GM21381 (cell line): ENCODE data around the gene PTGS2.

ENCODE experiments used
- ATAC-seq: cut with Tn5 transposase; IDR thresholded peaks from one replicate; pipeline ENCODE4 v1.9.1; 2021; ENCODE audit warnings: mild to moderate bottlenecking, moderate library complexity; ENCODE audit not compliant: unreplicated experiment

Gene PTGS2

DNA sequence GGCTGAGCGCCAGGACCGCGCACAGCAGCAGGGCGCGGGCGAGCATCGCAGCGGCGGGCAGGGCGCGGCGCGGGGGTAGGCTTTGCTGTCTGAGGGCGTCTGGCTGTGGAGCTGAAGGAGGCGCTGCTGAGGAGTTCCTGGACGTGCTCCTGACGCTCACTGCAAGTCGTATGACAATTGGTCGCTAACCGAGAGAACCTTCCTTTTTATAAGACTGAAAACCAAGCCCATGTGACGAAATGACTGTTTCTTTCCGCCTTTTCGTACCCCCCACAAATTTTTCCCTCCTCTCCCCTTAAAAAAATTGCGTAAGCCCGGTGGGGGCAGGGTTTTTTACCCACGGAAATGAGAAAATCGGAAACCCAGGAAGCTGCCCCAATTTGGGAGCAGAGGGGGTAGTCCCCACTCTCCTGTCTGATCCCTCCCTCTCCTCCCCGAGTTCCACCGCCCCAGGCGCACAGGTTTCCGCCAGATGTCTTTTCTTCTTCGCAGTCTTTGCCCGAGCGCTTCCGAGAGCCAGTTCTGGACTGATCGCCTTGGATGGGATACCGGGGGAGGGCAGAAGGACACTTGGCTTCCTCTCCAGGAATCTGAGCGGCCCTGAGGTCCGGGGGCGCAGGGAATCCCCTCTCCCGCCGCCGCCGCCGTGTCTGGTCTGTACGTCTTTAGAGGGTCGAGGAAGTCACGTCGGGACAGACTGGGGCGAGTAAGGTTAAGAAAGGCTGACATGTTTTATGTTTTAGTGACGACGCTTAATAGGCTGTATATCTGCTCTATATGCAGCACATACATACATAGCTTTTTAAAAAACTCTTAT is at the start of gene PTGS2:
Gene PTGS2 (minus strand): TSS at position 179 of the 817 bp plus-strand sequence. CDS start 133 bp downstream, at position 46.
- ATAC-seq = peak; percentile 89

DNA sequence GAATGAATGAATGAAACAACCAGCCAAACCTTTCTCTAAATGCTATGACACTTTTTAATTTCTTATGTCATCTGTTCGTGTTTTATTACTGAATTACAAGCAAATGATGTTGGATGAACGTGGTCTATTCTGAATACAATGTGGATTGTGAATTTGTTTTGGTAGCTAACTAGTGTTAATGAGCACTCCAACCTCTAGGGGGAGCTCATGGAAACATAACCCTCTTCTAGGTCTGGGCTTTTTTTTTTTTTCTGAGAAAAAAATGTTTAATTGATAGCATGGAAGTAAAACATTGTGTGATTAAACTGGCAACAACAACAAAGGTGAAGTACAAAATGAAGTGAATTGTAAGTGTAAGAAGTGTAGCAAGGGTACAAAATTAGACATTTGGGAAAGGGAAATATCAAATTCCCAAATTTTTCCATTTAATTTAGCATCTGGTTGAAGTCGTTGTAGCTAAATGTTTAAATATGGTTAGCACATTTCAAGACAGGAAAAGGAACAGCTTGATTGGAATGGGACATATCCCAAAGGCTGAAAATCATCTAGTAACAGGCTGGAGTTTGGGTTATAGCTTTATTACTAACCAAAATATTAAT is 42.6 kb upstream of the PTGS2 start:
- peak; percentile 73 for ATAC-seq

DNA sequence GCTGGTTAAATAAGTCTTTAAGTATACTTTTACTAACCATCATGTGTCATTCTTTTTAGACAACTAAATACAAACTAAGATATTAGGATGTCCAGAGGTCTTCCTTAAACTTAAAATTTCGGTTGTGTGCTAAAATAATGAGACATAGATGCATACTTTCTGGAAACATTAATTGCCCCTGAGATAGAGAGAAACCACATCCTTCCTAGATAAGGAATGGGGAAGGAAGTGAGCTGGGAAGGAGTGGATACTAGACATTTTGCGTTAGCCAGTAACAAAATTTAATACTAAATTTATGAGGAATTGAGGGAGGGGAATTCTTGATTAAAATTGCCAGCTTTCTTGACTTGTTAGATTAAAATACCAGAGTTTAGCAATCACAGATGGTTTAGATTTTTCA is 37.1 kb upstream of the PTGS2 start:
- ATAC-seq = no peak

DNA sequence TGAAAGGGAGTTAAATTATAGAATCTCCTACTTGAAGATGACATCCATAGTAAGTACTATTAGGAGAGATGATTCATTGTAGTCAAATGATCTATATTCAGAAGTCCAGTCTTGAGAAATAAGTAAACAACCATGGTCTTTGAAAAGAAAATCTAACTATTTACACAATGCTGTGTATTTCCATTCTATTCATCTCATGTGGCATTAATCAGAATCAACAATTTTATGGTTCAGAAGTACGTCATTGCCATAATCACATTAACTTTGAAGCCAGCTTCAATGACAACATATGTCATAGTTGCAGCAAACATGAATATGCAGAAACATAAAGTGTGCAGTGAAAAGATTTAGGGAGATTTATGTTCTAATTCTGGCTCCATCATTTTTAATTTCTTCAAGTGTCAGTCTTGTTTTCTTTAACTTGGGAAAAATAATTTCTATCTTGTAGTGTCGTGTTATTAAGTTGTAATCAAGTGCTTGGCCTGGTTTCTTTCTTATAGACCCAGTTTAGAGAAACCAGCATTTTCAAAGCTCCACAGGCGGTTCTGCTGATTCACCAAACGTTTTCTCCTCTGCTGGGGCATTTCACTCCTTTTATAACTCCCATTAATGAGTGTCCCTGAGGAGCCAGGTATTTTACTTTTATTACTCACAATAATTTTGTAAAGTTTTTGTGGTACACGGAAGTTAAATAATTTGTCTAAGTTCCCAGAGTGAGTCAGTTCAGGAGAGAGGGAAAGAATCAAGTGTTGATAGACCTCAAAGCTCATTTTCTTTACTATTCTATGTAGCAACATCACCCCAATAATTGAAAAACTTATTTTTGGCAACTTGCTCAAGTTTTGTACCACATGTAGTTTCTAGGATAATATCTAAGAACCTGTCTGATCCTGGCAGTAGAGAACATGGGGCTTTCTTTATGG is 35.9 kb upstream of the PTGS2 start:
- ATAC-seq = no peak

DNA sequence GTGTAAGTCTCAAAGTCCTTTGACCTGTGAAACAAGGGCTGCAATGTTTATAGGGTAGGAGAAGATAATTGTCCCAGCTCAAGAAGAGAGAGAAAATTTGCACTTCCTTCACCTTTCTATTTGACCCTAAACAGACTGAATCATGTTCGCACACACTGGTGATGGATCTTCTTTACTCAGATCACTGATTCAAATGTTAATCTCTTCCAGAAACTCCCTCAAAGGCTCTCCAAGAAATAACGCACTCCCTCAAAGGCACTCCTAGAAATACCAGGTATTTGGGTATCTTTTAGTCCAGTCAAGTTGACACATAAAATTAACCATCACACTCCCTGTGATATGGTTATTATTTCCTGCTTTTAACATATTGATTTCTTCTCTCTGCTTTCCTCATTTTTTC is 30.5 kb upstream of the PTGS2 start:
- ATAC-seq = no peak

DNA sequence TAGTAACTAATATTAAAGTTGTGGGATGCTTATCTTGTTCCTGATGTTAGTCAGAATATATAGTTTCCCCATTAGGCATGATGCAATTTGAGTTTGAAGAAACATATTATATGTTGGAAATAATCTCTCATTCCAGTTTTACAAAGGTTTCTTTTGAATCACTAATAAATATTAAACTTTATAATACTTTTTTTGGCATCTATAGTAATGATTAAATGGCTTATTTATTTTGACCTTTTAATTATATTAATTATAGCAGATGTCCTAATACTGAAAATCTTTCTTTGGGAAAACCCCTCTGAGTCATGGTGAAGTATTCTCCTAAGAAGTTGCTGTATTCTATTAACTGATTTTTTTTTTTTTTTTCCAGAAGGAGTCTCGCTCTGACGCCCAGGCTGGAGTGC is 28.5 kb upstream of the PTGS2 start:
- ATAC-seq = no peak

DNA sequence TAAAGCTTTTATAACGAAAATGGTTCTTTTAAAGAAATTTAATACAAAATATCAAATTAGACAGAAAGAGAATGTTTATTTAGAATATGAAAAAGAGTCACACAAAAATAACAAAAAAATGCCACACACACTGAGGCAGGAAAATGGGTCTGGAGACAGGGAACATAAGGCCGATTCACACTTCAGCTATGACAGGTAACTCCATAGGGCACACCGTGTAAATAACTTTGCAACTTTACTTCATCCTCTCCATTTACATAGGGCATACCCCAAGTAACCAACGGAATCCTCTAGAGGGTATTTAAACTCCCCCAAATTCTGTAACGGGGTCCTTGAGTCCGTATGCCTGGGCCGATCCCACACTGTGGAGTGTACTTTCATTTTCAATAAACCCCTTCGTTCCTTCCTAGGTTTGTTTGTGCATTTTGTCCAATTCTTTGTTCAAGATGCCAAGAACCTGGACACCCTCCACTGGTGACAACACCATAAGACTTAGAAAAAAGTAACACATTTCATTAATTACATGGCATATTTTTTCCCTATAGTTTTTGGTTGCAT is 23.1 kb upstream of the PTGS2 start:
- ATAC-seq = no peak

DNA sequence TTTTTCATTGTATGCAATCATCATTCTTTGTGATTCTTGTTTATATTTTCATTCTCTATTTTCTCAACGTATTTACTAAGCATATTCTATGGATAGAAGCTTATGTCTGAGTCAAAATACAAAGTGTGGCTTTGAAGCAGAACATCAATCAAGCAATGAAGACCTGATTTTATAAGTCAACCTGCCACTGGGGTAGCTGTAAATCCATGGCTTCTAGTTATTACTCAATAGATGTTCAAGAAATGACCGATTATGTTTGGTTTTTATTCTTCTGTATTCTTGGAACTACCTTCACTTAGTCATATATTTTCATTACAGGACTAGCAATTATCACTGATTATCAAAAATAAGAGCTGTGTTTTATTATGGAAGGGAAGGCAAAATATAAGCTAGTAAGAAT is 20.5 kb upstream of the PTGS2 start:
- ATAC-seq = no peak

DNA sequence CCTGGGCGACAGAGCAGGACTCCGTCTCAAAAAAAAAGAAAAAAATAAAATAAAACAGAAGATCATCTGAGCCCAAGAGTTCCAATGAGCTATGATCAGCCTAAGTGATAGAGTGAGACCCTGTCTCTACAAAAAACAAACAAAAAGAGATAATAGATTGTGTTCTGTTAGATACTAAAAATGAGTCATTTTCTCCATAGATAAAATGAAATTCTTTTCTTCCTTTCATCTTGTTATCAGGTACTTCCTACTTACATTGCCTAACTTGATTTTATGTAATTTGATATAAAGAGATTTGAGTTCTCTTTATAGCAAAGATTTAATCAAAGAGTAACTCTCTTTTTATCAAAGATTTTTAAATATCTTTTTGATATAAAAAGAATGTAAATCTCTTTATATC is 19.3 kb upstream of the PTGS2 start:
- no peak for ATAC-seq

DNA sequence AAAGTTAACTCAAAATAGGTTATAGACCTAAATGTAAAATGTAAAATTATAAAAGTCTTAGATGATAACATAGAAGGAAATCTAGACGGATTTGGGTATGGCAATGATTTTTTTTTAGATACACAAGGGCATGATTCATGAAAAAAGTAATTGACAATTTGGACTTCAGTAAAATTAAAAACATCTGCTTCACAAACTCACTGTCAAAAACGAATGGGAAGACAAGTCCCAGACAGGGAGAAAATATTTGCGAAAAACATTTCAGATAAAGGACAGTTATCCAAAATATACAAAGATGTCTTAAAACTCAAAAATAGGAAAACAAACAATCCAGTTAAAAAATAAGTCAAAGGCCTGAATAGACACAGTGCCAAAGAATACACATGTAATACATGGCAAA is 9.7 kb upstream of the PTGS2 start:
- no peak for ATAC-seq

DNA sequence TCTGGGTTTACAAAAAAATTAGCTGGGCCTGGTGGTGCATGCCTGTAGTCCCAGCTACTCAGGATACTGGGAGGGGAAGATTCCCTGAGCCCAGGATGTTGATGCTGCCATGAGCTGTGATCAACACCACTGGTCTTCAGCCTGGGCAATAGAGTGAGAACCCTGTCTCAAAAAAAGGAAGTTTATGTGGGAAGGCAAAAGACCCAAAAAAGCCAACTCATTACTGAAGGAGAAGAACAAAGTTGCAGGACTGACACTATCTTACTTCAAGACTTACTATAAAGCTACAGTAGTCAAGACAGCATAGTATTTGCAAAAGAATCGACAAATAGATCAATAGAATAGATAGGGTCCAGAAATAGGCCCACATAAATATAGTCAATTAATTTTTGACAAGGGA is 9.2 kb upstream of the PTGS2 start:
- ATAC-seq = no peak

DNA sequence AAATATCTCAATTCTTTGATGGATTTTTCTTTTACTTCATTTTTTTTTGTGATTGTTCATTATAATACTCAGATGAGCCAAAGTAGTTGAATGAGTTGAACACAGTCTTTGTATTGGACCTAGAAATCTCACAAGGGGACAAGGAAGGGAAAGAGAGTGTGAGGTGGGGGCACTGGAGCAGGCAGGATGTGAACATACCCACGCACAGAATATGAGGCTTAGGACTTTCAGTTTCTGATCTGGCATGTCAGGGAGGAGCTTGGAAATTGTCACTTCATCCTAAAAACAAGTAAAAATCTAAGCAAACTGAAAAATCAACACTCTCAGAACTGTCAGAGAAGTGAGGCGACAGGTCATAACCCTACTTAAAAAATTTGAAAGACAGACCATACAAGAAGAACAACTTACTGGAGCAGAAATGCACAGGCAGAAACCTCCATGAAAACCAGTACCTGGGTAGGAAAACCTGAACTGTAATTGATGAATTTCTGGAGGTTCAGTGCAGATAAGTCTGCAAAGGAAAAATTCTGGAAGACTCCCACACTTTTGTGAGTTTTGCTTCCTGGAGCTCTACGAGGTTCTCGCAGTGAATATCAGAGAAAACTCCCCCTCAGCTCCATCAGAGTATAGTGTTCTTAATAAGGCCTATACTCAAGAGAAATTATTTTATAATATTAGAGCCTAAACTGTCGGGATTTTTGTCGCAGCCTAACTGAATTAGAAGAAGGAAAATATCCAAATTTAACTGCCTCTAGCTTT is 3.6 kb upstream of the PTGS2 start:
- no peak for ATAC-seq

DNA sequence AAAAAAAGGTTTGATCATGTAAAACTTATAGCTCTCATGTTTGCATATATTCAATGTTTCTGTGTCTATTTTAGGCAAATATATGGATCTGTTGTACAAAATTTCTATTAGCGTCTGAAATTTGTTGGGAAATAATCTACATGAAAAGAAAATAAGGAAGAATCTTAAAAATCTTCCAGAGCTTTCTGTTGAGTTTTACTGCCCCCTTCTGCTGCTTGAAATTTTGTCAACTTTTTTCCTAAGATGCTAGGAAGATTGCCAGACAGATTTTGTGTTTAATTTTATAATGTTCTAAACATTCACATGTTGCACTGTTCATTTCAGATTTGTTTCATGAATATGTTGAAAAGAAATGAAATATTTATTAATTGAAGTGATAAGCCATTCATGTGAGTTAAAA is 2.5 kb upstream of the PTGS2 start:
- no peak for ATAC-seq

DNA sequence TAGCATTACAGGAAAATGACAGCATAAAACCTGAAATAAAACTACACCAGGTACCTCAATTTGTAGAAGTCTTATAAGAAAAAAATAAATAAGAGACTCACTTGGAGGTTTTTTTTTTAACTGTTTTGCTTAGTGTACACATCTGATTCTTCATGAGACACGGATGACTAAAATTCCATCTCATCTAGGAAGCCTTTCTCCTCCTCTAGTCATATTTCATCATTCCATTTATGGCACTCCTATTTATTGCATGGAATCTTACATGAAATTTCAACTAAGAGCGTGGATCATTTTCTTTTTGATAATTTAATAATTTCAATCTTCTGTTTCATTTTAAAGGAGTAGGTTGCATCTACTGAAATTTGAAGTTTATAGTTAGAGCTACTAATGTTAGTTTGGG is 1.6 kb upstream of the PTGS2 start:
- no peak for ATAC-seq

DNA sequence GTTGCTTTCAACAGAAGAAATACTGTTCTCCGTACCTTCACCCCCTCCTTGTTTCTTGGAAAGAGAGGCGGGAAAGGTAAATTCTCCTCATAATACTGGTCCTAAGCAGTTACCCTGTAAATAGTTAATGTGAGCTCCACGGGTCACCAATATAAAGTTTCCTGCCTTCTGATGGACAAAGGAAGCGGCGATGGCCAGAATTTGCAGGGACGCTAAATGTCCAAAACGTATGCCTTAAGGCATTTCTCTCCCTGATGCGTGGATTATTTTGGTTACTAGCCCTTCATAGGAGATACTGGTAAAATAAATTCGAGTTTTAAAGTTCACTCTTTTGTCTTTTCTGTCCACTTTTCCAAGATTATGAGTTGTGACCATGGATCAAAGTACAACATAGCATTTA is 898 bp upstream of the PTGS2 start:
- no peak for ATAC-seq

DNA sequence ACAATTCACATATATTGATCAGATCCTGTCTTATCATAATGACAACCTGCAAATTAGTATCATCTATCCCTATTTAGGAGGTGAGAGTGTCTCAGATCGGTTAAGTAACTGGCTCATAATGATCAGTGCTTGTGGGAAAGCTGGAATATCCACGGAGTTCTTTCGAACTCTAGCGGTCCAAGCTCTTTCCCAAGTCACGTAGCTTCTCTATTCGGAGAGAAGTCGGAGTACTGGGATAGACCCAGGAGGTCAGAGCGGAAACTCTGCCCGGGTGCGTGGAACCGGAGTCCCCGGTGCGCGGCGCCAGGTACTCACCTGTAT is 339 bp downstream of the PTGS2 start:
- ATAC-seq = no peak

DNA sequence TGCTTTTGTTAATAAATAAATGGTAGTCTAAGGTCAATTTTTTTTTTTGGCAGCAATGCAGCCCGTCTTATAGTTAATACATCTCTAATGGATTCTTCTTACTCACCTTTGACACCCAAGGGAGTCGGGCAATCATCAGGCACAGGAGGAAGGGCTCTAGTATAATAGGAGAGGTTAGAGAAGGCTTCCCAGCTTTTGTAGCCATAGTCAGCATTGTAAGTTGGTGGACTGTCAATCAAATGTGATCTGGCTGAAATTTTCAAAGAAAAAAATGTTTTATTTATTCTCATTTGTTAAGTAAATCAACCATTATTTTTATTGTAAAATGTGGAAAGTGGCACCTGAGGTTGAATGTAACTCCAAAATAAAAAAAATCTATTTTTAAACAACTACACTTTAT is 2.1 kb downstream of the PTGS2 start:
- no peak for ATAC-seq

DNA sequence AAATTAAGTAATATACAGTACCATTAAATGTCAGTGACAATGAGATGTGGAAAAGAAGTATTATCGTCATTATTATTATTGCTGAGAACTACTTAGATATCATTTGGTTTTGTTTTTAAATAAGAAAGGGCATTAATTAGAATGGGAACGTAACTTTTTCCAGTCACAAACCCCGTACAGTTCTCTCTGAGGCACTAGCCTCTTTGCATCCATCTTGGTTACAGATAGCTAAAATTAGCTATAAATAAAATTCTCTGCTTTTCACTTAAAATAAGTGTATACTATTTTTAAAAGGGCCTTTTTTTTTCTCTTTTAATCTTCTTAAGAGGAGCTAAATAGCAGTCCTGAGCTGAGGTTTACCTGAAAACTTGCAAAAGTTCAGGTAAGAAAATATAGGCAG is 7.6 kb downstream of the PTGS2 start:
- no peak for ATAC-seq

DNA sequence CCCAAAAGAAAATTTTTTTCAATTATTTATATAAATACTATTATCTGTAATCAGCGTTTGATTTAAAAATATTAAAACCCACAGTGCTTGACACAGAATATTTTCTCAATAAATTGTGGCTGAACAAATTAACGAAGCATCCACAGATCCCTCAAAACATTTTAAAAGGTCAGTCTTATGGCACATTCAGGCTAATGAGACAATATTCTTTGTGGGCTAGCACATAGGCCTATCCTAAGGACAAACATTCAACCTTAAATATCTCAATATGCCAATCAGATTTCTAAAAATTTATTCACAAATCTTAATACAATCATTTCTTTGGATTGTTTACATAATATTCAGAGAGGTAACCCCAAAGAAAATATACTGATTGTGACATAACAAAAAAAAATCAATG is 8.1 kb downstream of the PTGS2 start:
- no peak for ATAC-seq

DNA sequence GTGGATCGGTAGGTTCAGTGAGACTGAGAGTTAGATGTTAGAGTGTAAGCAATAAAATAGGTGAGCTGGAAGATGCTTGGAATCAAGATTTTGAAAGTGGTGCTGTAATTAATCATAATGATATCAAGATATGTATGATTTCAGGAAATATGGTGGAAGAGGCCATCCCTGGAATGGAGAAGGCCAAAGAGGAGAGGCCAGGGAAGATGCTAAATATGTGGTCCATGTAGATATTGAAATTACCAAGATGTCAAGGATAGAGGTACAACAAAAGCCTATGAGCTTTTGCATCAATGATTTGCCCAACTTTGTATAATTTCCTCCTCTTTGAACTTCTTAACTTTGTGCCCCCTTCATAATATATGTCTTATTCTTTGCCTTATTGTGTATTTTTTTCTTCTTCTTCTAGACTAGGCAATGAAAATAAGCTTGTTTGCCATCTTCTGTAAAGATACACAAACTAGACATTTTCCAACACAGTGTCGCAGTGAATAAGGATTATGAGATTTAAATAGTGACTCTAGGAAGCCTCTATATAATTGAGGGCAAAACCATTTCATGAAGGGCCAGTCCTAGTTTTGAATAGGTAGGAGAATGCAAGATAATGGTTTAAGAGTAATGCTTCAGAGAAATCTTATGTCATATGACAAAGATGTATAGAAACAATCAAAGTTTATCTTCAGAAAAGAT is 8.9 kb downstream of the PTGS2 start:
- ATAC-seq = no peak
